AG09309 (cell line): ENCODE results near the gene GAS6.

Experiments used
- DNase-seq: peaks from one replicate; pipeline ENCODE4 v3.0.0-alpha.2; 2010; ENCODE audit warnings: low read depth
- H3K4me3 ChIP-seq: 2 replicates; pipeline ENCODE4 v1.5.1; 2011; ENCODE audit warnings: mild to moderate bottlenecking, low read depth, low read length, moderate library complexity; ENCODE audit not compliant: control insufficient read depth
- CTCF ChIP-seq: IDR thresholded peaks from 2 replicates; pipeline ENCODE4 v1.5.1; 2011; ENCODE audit warnings: mild to moderate bottlenecking, low read depth, low read length, inconsistent platforms; ENCODE audit not compliant: insufficient read depth, control insufficient read depth; ENCODE audit errors: missing control alignments

GAS6 gene

GRCh38 chr13:113842336-113843062, 21.4 kb downstream of the GAS6 start:
- no peak for DNase-seq
- H3K4me3 ChIP-seq: no peak overlapping the region
- TF ChIP-seq CTCF: no peak

DNA sequence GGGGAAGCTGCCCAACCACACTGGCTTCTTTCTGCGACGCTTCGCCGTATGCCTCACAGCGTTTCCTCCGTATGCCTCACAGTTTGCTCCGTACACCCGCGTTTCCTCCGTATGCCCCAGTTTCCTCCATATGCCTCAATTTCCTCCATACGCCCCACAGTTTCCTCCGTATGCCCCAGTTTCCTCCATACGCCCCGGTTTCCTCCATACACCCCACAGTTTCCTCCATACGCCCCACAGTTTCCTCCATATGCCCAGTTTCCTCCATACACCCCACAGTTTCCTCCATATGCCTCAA, 22.6 kb downstream of the GAS6 start:
- no peak for TF ChIP-seq CTCF
- no peak for DNase-seq

DNA sequence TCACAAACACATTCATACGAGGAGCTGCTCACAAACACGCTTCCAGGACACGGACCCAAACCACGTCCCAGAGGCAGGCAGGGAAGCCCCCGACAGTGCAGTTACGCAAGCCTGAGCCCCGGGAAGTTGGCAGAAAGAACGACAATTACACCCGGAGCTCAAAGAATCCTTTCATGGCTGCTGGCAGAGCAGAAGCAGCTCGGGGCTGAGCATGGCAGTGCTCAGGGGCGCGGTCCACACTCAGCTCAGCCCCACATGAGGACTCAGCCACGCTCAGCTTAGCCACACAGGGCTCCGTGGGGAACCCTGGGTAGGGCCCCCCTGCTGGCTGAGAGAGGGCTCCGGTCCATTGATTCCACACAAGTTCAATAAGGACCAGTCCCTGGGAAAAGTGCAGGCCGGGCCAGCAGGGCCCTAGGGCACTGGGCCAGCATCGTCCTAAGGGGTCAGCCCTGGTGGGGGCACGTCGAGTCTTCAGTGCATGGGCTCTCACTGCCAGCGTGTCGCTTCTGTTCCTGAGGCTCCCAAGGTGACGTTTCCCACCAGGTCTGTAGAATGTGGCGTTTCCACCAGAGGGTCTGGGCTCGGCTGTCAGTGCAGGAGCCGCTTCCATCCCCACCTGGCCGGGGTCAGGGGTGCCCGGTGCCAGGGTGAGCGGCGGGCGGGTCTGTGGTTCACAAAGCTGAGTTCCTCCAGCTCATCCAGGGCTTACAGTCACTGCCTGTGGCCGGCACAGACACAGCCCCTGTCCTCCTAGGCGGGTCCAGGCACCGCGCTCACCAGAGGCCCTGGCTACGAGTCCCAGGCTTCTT, 23.1 kb downstream of the GAS6 start:
- no peak overlapping the region for H3K4me3 ChIP-seq
- TF ChIP-seq CTCF: no peak
- DNase-seq: no peak

More for the DNA sequence above, 22.6 kb downstream of the GAS6 start:
- H3K4me3 ChIP-seq: no peak overlapping the region

DNA sequence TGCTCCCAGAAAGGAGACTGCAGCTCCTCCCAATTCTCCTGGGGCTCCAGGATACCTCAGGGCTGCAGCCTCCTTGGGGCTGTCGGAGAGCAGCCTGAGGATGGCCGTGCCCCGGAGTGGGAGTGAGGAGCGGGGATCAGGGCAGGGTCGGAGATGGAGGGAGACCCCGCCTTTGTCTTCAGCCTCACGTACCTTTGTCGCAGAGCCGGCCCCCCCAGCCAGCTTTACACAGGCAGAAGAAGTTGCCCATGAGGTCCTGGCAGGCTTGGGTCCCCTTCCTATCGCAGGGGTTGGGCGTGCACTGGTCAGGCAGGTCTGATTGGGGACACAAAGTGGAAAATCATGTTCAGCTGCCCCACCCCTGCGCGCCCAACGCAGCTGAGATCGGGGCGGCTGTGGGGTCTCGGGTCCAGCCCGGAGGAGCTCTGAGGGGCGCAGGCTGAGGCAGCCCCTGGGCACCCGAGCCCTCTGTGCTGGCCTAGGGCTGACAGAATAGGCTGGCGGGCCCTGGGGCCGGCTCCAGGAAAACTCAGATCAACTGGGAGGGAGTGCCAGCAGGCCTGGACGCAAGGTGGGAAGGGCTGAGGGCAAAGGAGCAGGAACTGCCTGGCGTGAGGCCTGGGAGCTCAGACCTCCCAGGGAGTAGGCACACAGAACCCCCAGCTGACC, 24.2 kb downstream of the GAS6 start:
- DNase-seq: no peak
- no peak for TF ChIP-seq CTCF
- H3K4me3 ChIP-seq: no peak overlapping the region

GRCh38 chr13:113838711-113839201, 25.1 kb downstream of the GAS6 start:
- DNase-seq: no peak
- no peak for TF ChIP-seq CTCF
- H3K4me3 ChIP-seq: peak overlapping the region; percentile 27

DNA sequence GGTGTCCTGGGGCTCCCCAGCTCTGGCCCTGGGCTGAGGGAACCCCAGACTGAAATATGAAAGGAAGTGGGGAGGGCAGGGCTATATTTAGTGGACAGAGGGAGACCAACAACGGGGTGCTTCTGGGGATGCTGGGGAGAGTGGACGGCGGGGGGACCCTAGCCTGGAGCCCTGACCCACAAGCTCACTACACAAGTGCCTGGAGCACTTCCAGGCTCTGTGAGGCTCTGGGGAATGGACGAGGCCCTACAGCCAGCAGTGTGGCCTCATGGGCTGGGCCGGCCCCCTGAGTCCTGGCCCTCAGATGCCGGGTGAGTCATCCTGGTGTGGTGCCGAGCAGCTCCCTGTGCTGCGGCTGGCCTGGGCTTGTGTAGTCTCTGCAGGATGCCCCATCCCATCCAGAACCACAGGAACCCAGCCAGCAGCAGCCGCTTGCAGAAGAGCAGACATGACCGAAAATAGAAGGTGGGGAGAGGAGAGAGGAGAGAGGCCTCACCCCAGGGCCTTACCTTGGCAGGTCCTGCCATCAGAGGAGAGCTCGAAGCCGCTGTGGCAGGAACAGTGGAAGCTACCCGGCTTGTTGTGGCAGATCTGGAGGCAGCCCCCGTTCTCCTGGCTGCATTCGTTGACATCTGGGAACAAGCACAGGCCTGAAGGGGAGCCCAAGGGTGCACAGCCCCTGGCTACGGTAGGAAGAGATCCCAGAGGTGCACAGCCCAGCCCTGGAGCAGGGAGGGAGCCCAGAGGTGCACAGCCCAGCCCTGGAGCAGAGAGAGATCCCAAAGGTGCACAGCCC, 26.1 kb downstream of the GAS6 start:
- peak; percentile 94 for DNase-seq
- no peak for TF ChIP-seq CTCF
- H3K4me3 ChIP-seq: peak overlapping the region; percentile 32
